ENCODE measurements around the gene ASPSCR1. TPM values are rescaled to one million over a fixed set of nuclear protein-coding genes. Genes with fewer than 3 reads are reported as not detected.

The ASPSCR1 gene
- total and polyA plus RNA-seq, 9 of the 15 experiments (the other 6 are each of a cell fraction or from before 2014, with no cell fraction given) = 0.90 to 36.9 (median 11.6) TPM

DNA sequence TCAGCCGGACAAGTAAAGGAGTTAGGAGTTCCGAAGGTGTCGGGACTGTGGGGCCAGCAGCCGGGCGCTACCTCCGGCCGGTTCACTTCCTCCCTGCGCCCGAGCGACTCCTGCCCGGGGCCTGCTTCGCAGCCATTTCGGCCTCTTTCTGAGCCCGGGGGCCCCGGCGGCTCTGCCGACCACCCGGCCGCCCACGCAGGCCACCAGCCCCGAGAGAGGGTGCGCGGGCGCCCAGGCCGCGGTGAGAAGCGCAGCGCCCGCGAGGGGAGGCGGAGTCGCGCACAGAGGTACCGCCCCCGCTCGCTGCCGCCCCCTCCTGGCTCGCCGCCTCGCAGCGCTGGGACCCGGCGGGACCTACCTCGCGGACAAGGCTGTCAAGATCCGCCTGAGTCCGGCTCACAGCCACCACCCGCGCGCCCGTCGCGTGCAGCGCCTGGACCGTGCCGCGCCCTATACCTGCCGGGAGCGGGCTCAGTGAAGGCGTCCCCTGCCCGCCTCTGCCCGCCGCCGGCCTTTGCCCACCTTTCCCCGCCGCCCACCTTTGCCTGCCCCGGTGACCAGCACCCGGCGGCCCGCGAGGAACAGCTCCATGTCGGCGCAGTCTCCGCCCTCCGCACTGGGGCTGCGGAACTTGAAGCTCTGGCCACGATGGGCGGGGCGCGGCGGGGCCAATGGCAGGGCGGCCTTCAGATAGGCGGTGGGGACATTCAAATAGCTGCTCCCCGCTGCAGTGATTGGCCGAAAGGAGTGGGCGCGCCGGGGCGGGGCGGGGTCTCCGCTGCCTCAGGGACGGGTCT, 59.9 kb downstream of the ASPSCR1 start, which contains the start of gene DCXR (continued):
- TF ChIP-seq, protein P1, sequence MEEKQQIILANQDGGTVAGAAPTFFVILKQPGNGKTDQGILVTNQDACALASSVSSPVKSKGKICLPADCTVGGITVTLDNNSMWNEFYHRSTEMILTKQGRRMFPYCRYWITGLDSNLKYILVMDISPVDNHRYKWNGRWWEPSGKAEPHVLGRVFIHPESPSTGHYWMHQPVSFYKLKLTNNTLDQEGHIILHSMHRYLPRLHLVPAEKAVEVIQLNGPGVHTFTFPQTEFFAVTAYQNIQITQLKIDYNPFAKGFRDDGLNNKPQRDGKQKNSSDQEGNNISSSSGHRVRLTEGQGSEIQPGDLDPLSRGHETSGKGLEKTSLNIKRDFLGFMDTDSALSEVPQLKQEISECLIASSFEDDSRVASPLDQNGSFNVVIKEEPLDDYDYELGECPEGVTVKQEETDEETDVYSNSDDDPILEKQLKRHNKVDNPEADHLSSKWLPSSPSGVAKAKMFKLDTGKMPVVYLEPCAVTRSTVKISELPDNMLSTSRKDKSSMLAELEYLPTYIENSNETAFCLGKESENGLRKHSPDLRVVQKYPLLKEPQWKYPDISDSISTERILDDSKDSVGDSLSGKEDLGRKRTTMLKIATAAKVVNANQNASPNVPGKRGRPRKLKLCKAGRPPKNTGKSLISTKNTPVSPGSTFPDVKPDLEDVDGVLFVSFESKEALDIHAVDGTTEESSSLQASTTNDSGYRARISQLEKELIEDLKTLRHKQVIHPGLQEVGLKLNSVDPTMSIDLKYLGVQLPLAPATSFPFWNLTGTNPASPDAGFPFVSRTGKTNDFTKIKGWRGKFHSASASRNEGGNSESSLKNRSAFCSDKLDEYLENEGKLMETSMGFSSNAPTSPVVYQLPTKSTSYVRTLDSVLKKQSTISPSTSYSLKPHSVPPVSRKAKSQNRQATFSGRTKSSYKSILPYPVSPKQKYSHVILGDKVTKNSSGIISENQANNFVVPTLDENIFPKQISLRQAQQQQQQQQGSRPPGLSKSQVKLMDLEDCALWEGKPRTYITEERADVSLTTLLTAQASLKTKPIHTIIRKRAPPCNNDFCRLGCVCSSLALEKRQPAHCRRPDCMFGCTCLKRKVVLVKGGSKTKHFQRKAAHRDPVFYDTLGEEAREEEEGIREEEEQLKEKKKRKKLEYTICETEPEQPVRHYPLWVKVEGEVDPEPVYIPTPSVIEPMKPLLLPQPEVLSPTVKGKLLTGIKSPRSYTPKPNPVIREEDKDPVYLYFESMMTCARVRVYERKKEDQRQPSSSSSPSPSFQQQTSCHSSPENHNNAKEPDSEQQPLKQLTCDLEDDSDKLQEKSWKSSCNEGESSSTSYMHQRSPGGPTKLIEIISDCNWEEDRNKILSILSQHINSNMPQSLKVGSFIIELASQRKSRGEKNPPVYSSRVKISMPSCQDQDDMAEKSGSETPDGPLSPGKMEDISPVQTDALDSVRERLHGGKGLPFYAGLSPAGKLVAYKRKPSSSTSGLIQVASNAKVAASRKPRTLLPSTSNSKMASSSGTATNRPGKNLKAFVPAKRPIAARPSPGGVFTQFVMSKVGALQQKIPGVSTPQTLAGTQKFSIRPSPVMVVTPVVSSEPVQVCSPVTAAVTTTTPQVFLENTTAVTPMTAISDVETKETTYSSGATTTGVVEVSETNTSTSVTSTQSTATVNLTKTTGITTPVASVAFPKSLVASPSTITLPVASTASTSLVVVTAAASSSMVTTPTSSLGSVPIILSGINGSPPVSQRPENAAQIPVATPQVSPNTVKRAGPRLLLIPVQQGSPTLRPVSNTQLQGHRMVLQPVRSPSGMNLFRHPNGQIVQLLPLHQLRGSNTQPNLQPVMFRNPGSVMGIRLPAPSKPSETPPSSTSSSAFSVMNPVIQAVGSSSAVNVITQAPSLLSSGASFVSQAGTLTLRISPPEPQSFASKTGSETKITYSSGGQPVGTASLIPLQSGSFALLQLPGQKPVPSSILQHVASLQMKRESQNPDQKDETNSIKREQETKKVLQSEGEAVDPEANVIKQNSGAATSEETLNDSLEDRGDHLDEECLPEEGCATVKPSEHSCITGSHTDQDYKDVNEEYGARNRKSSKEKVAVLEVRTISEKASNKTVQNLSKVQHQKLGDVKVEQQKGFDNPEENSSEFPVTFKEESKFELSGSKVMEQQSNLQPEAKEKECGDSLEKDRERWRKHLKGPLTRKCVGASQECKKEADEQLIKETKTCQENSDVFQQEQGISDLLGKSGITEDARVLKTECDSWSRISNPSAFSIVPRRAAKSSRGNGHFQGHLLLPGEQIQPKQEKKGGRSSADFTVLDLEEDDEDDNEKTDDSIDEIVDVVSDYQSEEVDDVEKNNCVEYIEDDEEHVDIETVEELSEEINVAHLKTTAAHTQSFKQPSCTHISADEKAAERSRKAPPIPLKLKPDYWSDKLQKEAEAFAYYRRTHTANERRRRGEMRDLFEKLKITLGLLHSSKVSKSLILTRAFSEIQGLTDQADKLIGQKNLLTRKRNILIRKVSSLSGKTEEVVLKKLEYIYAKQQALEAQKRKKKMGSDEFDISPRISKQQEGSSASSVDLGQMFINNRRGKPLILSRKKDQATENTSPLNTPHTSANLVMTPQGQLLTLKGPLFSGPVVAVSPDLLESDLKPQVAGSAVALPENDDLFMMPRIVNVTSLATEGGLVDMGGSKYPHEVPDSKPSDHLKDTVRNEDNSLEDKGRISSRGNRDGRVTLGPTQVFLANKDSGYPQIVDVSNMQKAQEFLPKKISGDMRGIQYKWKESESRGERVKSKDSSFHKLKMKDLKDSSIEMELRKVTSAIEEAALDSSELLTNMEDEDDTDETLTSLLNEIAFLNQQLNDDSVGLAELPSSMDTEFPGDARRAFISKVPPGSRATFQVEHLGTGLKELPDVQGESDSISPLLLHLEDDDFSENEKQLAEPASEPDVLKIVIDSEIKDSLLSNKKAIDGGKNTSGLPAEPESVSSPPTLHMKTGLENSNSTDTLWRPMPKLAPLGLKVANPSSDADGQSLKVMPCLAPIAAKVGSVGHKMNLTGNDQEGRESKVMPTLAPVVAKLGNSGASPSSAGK (IDR thresholded peaks at IDR 0.05) = peak; percentile 80
- no peak for TF ChIP-seq NFRKB (IDR thresholded peaks at IDR 0.05; ENCODE audit: low read depth)
- TF ChIP-seq SMARCE1 (IDR thresholded peaks at IDR 0.05) = no peak
- no peak for TF ChIP-seq ZC3H8 (IDR thresholded peaks at IDR 0.05)
- peak; percentile 58 for TF ChIP-seq SMC3 (conservative IDR thresholded peaks at IDR 0.05; ENCODE audit: insufficient read depth, low read depth, low read length)
- TF ChIP-seq, protein P2, sequence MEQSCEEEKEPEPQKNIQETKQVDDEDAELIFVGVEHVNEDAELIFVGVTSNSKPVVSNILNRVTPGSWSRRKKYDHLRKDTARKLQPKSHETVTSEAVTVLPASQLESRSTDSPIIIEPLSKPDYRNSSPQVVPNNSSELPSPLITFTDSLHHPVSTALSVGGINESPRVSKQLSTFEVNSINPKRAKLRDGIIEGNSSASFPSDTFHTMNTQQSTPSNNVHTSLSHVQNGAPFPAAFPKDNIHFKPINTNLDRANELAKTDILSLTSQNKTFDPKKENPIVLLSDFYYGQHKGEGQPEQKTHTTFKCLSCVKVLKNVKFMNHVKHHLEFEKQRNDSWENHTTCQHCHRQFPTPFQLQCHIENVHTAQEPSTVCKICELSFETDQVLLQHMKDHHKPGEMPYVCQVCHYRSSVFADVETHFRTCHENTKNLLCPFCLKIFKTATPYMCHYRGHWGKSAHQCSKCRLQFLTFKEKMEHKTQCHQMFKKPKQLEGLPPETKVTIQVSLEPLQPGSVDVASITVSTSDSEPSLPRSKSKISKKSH (CRISPR knock-in tag; IDR thresholded peaks at IDR 0.05) = no peak
- TF ChIP-seq ZNF583 (CRISPR knock-in tag; IDR thresholded peaks at IDR 0.05) = no peak
- no peak for TF ChIP-seq ELF1 (tag; IDR thresholded peaks at IDR 0.05)
- TF ChIP-seq, protein P3, sequence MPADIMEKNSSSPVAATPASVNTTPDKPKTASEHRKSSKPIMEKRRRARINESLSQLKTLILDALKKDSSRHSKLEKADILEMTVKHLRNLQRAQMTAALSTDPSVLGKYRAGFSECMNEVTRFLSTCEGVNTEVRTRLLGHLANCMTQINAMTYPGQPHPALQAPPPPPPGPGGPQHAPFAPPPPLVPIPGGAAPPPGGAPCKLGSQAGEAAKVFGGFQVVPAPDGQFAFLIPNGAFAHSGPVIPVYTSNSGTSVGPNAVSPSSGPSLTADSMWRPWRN (IDR thresholded peaks at IDR 0.05; ENCODE audit: low read depth) = no peak
- TF ChIP-seq ARID2 (IDR thresholded peaks at IDR 0.05) = no peak
- 0 out of 2 replicates have a peak, but pooled peaks have one; percentile 50 for TF ChIP-seq OTX1 (CRISPR knock-in tag; IDR thresholded peaks at IDR 0.05)
- no peak for TF ChIP-seq POLR2H (tag; IDR thresholded peaks at IDR 0.05; ENCODE audit: low read depth)
- no peak for TF ChIP-seq PCBP2 (IDR thresholded peaks at IDR 0.05; ENCODE audit: low read depth, low read length, poor library complexity, severe bottlenecking)
- TF ChIP-seq RAD21 (CRISPR knock-in tag; conservative IDR thresholded peaks at IDR 0.05 in 1 of 2, IDR thresholded peaks at IDR 0.05 in 1 of 2) = peak; percentile 31 to 50
- no peak for TF ChIP-seq KAT7 (CRISPR knock-in tag; IDR thresholded peaks at IDR 0.05; ENCODE audit: borderline replicate concordance)

Measured in K562 (cell line).